ENCODE data around the gene SGTA.

DNA sequence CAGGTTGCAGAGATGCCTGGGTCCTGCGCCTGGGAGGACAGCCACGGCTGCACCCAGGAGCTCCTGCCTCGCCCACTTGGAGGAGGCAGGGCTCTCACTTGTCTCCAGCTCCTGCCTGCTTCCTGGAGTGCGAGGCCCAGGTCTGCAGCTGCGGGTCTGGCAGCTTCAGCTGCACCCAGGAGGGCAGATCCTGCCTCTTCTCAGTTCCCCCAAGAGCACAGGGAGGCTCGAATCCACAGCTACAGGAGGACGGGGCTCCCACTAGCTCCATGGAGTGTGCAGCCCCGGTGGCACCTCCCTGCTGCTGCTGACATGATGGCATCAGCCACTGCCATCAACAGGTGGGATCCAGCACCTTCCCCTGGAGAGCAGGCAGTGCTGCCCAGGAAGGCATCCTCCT lies 41.1 kb upstream of the SGTA start:
- TF ChIP-seq POLR2A (IDR thresholded peaks at IDR 0.05; ENCODE audit: low read length) = no peak
- TF ChIP-seq GATA1 (IDR thresholded peaks at IDR 0.05; ENCODE audit: low read depth, low read length) = no peak

All from erythroblast (primary cell).